GM19193 (cell line): ENCODE data around the gene RPL35.

Experiments used
- POLR2A ChIP-seq: IDR thresholded peaks from 4 replicates; pipeline ENCODE4 v1.6.1; 2011; ENCODE audit not compliant: insufficient read depth, insufficient read length; ENCODE audit errors: extremely low read depth

The RPL35 gene

GRCh38 chr9:124841075-124841821 lies 20.5 kb downstream of the RPL35 start:
- no peak for TF ChIP-seq POLR2A

- no peak for TF ChIP-seq POLR2A
Measured at GRCh38 chr9:124840300-124840833, 21.4 kb downstream of the RPL35 start.

- TF ChIP-seq POLR2A: no peak
Measured at GRCh38 chr9:124839612-124840299, 22.0 kb downstream of the RPL35 start.

- TF ChIP-seq POLR2A: no peak
Measured at GRCh38 chr9:124835026-124835557, 26.7 kb downstream of the RPL35 start.

- TF ChIP-seq POLR2A: no peak
Measured at GRCh38 chr9:124834591-124834990, 27.2 kb downstream of the RPL35 start.

DNA sequence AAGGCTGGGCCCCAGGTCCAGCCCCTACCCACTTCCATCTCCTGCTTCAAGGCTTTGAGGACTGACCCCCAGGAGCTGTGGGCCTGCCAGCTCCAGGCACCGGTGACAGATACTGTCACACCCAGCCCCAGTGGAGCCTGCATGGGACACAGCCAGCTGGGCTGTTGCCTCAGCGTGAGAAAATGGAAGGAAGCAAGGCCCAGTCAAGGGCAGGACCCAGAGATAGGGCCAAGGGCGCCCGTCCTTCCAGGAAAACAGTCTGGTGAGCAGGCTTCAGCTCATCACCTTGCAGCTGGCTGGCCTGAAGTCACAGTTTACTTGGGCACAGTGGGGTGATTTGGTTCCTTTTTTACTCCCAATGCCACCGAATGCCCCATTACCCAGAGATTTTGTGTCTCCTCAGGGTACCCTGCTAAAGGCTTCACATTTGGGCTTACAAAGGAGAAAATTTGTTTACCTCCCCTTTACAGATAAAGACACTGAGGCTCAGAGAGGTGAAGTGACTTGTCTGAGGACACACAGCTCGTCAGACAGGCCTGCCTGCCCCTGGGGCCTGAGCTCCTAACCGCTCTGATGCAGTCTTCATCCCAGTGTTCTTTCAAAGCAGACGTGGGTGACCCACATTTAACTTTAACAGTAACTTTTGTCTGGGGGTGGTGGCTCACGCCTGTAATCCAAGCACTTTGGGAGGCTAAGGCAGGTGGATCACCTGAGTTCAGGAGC lies 30.0 kb downstream of the RPL35 start:
- TF ChIP-seq POLR2A: no peak

DNA sequence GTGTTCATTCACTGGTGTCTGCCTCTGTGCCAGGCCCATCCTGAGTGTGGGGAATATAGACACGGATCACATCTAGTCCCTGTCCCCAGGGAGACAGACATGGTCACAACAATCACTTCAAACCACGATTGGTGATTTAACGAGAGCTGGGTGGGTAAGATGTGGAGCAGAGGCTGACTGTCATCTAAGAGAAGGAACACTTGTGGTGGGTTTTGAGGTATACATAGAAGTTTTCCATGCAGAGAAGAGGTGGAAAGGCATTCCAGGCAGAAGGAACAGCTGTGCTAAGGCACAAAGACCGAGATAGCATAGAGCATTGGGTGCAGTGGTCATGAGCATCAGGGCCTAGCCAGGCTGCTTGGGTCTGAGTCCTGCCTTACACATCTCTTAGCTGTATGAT lies 31.2 kb downstream of the RPL35 start:
- no peak for TF ChIP-seq POLR2A

GRCh38 chr9:124829334-124829669 lies 32.5 kb downstream of the RPL35 start:
- TF ChIP-seq POLR2A: no peak

- TF ChIP-seq POLR2A: no peak
Measured at GRCh38 chr9:124828489-124829333, 33.0 kb downstream of the RPL35 start.

DNA sequence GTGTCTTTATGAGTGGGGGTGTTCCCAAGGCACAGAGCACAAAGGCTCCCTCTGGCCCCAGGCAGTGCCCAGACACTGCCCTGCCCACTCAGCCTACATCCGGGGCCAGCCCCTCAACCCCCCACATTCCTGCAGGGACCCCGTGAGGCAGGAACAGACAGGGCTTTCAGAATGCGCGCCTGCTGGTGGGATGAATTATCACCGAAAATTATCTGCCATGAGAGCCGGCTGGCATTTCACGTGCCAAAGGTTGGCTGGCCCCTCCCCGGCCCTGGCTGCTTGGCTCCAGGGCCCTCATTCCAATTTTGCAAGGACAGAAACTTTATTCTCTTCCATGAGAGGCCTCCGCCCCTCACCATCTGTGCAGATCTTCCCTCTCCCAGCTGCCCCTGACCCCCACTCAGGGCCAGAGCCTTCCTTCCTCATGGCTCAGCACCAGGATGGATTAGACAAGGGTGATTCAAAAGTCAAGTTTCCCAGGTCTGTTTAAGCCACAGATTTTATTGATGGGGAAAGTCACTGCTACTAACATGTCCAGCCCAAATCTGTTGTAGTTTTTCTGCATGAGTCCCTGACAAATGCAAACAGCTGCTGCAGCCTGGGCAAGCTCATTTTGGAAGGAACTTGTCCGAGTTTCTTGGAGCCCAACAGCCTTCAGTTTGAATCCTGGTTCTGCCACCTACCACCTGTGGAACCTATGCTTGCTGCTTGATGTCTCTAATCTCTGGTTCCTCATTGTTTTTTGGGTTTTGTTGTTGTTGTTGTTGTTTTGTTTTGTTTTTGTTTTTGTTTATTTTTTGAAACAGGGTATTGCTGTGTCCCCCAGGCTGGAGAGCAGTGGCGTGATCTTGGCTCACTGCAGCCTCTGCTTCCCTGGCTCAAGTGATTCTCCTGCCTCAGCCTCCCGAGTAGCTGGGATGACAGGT lies 40.8 kb downstream of the RPL35 start:
- TF ChIP-seq POLR2A: no peak

GRCh38 chr9:124818431-124819281 lies 43.1 kb downstream of the RPL35 start:
- no peak for TF ChIP-seq POLR2A

- no peak for TF ChIP-seq POLR2A
Measured at GRCh38 chr9:124815601-124816000, 46.2 kb downstream of the RPL35 start.

- TF ChIP-seq POLR2A: no peak
Measured at GRCh38 chr9:124814164-124814535, 47.6 kb downstream of the RPL35 start.

GRCh38 chr9:124813501-124814163 lies 48.1 kb downstream of the RPL35 start:
- TF ChIP-seq POLR2A: no peak
